ENCODE data around the gene CTF1.

DNA sequence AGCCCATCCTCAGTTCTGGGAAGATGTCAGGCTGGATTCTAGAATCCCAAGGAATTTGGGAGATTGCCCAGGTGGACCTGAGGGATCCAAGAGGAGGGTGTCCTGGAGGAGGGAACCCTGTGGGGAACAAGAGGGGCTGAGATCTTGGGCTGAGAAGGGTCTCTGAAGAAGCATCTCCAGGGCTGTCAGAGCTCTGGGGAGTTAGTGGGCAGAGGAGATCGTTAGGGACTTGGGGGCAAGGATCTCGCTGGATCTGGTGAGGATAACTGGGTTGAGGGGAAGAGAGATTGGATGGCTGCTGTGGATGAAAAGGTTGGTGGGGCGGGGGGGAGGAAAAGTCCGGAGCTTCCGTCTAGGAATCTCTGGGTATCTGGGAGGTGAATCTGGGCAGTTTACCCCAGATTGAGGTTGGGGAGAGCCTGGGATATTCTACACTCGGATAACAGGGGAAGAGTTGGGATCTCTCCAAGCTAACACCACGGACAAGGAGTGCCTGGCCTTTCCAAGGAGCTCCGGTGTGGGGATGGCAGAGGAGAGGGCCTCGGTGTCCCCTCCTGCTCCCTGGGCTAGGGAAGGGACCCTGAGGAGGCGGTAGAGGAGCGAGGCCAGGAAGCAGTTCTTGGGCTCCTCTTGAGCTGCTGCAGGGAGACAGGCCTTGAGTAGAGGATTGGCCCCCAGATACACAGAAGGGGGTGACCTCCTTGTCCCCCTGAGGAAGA lies 28.7 kb downstream of the CTF1 start:
- TF ChIP-seq, protein P1, sequence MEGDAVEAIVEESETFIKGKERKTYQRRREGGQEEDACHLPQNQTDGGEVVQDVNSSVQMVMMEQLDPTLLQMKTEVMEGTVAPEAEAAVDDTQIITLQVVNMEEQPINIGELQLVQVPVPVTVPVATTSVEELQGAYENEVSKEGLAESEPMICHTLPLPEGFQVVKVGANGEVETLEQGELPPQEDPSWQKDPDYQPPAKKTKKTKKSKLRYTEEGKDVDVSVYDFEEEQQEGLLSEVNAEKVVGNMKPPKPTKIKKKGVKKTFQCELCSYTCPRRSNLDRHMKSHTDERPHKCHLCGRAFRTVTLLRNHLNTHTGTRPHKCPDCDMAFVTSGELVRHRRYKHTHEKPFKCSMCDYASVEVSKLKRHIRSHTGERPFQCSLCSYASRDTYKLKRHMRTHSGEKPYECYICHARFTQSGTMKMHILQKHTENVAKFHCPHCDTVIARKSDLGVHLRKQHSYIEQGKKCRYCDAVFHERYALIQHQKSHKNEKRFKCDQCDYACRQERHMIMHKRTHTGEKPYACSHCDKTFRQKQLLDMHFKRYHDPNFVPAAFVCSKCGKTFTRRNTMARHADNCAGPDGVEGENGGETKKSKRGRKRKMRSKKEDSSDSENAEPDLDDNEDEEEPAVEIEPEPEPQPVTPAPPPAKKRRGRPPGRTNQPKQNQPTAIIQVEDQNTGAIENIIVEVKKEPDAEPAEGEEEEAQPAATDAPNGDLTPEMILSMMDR (IDR thresholded peaks at IDR 0.05; ENCODE audit: insufficient read depth, low read depth, low read length) = no peak
- no peak for TF ChIP-seq EZH2 (IDR thresholded peaks at IDR 0.05; ENCODE audit: insufficient read depth, low read length)
